Fibroblast of lung (primary cell): ENCODE data around the gene OR2T5.
"Not testable (repeated sequence)": the region's sequence is repeated elsewhere in the genome, so short reads cannot be mapped to it uniquely, and the experiment has no call there.

Experiments
- EZH2 ChIP-seq: IDR thresholded peaks from 2 replicates; pipeline ENCODE4 v1.5.1; 2012; ENCODE audit warnings: low read length, control low read depth, mild to moderate bottlenecking; ENCODE audit errors: missing control alignments
- TF ChIP-seq, protein P1 (sequence below), 2 donors: IDR thresholded peaks in 1 of 2; conservative IDR thresholded peaks in 1 of 2; 1 replicate in 1 of 2; 2 replicates in 1 of 2; pipeline ENCODE4 v1.5.1; 2011 to 2012; ENCODE audit warnings: low read length in 2 of 2, control low read depth in 1 of 2, inconsistent platforms in 1 of 2, low read depth in 1 of 2, mild to moderate bottlenecking in 1 of 2

- TF ChIP-seq, protein P1, sequence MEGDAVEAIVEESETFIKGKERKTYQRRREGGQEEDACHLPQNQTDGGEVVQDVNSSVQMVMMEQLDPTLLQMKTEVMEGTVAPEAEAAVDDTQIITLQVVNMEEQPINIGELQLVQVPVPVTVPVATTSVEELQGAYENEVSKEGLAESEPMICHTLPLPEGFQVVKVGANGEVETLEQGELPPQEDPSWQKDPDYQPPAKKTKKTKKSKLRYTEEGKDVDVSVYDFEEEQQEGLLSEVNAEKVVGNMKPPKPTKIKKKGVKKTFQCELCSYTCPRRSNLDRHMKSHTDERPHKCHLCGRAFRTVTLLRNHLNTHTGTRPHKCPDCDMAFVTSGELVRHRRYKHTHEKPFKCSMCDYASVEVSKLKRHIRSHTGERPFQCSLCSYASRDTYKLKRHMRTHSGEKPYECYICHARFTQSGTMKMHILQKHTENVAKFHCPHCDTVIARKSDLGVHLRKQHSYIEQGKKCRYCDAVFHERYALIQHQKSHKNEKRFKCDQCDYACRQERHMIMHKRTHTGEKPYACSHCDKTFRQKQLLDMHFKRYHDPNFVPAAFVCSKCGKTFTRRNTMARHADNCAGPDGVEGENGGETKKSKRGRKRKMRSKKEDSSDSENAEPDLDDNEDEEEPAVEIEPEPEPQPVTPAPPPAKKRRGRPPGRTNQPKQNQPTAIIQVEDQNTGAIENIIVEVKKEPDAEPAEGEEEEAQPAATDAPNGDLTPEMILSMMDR (conservative IDR thresholded peaks at IDR 0.05 in 1 of 2, IDR thresholded peaks at IDR 0.05 in 1 of 2; ENCODE audit: low read depth in 1 of 2, low read length in 2 of 2): not testable (repeated sequence)
- TF ChIP-seq EZH2: not testable (repeated sequence)
Observed at GRCh38 chr1:248481686-248482579, 6.5 kb upstream of the OR2T5 start.
